ENCODE measurements around the gene IQSEC1. TPM values are rescaled to one million over a fixed set of nuclear protein-coding genes. Genes with fewer than 3 reads are reported as not detected.

IQSEC1 gene
- total and polyA plus RNA-seq, 2 of the 8 experiments (the other 6 are each of a cell fraction or from before 2014, with no cell fraction given), result 6.8 to 28.8 TPM

DNA sequence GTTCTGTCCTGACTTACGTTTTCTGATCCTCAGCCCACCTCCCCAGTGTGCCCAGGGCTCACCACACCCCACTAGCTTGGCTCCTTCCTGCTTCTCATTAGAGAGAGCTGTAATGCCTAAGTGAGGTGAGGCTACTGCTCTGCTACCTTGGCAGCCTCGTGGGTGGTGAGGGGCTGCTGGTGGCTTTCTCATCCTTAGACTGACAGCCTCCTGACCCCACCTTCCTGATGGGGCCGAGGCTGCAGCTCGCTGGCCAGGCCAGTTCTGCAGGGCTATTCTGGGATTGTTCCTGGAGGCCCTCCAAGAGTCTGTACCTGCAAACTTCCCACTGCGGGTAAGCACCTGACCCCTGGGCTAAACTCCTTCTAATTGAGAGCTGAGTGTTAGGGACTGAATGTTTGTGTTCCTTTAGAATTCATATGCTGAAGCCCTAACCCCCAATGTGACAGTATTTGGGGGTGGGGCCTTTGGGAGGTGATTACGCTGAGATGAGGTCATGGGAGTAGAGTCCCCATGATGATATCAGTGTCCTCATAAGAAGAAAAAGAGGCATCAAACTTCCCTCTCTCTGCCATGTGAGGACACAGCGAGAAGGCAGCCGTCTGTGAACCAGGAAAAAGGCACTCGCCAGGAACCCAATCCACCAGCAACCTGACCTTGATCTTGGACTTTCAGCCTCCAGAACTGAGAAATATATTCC is 38.1 kb upstream of the IQSEC1 start:
- H2AFZ ChIP-seq (ENCODE audit: low read length), result no peak overlapping the region
- no peak overlapping the region for H2AK5ac ChIP-seq (ENCODE audit: low read depth, low read length)
- no peaks in the 10 kb centered on the region for H3K27me3 ChIP-seq (replicated peaks in 1 of 4; ENCODE audit: control insufficient read depth in 3 of 4, extremely low read depth in 1 of 4, insufficient read depth in 3 of 4, low read length in 3 of 4)
- H2BK12ac ChIP-seq (ENCODE audit: low read depth, low read length), result no peak overlapping the region
- H4K5ac ChIP-seq (ENCODE audit: insufficient read length, low read depth, low read length), result no peak overlapping the region
- no peak overlapping the region for H2BK20ac ChIP-seq (ENCODE audit: low read length)
- no peak overlapping the region for H3K4me2 ChIP-seq (ENCODE audit: insufficient read depth in 1 of 2, low read depth in 2 of 2, low read length in 2 of 2)
- H3K27ac ChIP-seq (ENCODE audit: low read depth, low read length), result no peak overlapping the region
- no peaks in the 10 kb centered on the region for H3K79me2 ChIP-seq (ENCODE audit: control insufficient read depth in 1 of 2, insufficient read depth in 2 of 2, low read length in 2 of 2)
- H3K23me2 ChIP-seq (ENCODE audit: low read depth, low read length), result no peaks in the 10 kb centered on the region
- no peak overlapping the region for H3K4me3 ChIP-seq (ENCODE audit: extremely low read depth in 1 of 4, insufficient read depth in 2 of 4, low read depth in 3 of 4, low read length in 4 of 4)
- H3K4ac ChIP-seq (replicated peaks; ENCODE audit: insufficient read length, low read depth, low read length), result no peak overlapping the region
- ChIA-PET CTCF (ENCODE audit: partially characterized antibody) (interaction anchor here (0.6 to 7.4 kb wide), 11 partner anchors 8 to 537 kb away, joined by 3 to 56 read pairs (median 4); no protein-coding TSS in a partner anchor), POLR2A (ENCODE audit: partially characterized antibody) (no interaction called here)
- H4K20me1 ChIP-seq (replicated peaks in 1 of 2; ENCODE audit: control insufficient read depth in 1 of 2, insufficient read depth in 2 of 2, low read length in 2 of 2), result peaks cover 0 to 6% of the 10 kb centered on the region in 2 experiments
- peak overlapping the region; percentile 13; the same call in 1 of the 2 replicates for H3K18ac ChIP-seq (ENCODE audit: extremely low read depth, low read length)
- H3K36me3 ChIP-seq (ENCODE audit: control insufficient read depth in 2 of 4, insufficient read depth in 4 of 4, low read length in 3 of 4), result no peaks in the 10 kb centered on the region
- no peak overlapping the region for H3K9ac ChIP-seq (replicated peaks in 1 of 4; ENCODE audit: extremely low read depth in 1 of 4, low read depth in 3 of 4, low read length in 3 of 4)
- no peak overlapping the region for H3K23ac ChIP-seq (ENCODE audit: insufficient read length)
- H4K91ac ChIP-seq (replicated peaks; ENCODE audit: insufficient read length, low read length), result no peak overlapping the region
- DNase-seq (ENCODE audit: low read depth in 1 of 2, low spot score in 2 of 2), result no peak
- H3K79me1 ChIP-seq (ENCODE audit: low read depth, low read length), result no peaks in the 10 kb centered on the region
- H3K4me1 ChIP-seq (replicated peaks in 1 of 4; ENCODE audit: control insufficient read depth in 3 of 4, insufficient read depth in 4 of 4, low read length in 3 of 4), result peaks cover 0 to 5% (median 0%) of the 10 kb centered on the region in 4 experiments; a peak in 1 of 7 replicates
- WGBS, 2 experiments (ENCODE audit: extremely low coverage in 1 of 2, insufficient coverage in 1 of 2, insufficient read length in 1 of 2, insufficient replicate concordance in 2 of 2, low coverage in 1 of 2, low lambda C conversion rate in 2 of 2, missing lambda C conversion rate in 1 of 2), result 65% methylated on average over 9 of the region's 9 CpGs; no CpG with 5 or more reads in 1 of the 2 experiments
- no peak overlapping the region for H3K56ac ChIP-seq (replicated peaks; ENCODE audit: insufficient read length, low read depth, low read length)
- FAIRE-seq, result no peak
- H2BK120ac ChIP-seq (replicated peaks; ENCODE audit: low read depth, low read length), result no peak overlapping the region
- no peak overlapping the region for H3K14ac ChIP-seq (ENCODE audit: insufficient read length)
- no peaks in the 10 kb centered on the region for H3K9me3 ChIP-seq (ENCODE audit: insufficient read depth in 2 of 2, low read depth in 1 of 2, low read length in 1 of 2)
- no peak overlapping the region for H4K8ac ChIP-seq (ENCODE audit: extremely low read depth, insufficient read depth, low read length)
- H2BK5ac ChIP-seq (ENCODE audit: low read depth, low read length), result no peak overlapping the region
- no peak overlapping the region for H2BK15ac ChIP-seq (ENCODE audit: low read length)
- TF ChIP-seq HDAC2 (IDR thresholded peaks at IDR 0.05; ENCODE audit: borderline replicate concordance in 1 of 2, low read depth in 2 of 2, low read length in 2 of 2) (no peak), TEAD4 (IDR thresholded peaks at IDR 0.05; ENCODE audit: low read depth, low read length) (no peak), CBX5 (IDR thresholded peaks at IDR 0.05; ENCODE audit: low read depth, low read length) (no peak)
